ENCODE results near the gene ATP9B.

GRCh38 chr18:79107886-79108285 lies 38.7 kb downstream of the ATP9B start:
- TF ChIP-seq, protein P1, sequence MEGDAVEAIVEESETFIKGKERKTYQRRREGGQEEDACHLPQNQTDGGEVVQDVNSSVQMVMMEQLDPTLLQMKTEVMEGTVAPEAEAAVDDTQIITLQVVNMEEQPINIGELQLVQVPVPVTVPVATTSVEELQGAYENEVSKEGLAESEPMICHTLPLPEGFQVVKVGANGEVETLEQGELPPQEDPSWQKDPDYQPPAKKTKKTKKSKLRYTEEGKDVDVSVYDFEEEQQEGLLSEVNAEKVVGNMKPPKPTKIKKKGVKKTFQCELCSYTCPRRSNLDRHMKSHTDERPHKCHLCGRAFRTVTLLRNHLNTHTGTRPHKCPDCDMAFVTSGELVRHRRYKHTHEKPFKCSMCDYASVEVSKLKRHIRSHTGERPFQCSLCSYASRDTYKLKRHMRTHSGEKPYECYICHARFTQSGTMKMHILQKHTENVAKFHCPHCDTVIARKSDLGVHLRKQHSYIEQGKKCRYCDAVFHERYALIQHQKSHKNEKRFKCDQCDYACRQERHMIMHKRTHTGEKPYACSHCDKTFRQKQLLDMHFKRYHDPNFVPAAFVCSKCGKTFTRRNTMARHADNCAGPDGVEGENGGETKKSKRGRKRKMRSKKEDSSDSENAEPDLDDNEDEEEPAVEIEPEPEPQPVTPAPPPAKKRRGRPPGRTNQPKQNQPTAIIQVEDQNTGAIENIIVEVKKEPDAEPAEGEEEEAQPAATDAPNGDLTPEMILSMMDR (conservative IDR thresholded peaks at IDR 0.05 in 1 of 2, IDR thresholded peaks at IDR 0.05 in 1 of 2; ENCODE audit: extremely low read depth in 1 of 2, insufficient read depth in 1 of 2, low read depth in 1 of 2, low read length in 2 of 2), result no peak
- TF ChIP-seq EZH2 (IDR thresholded peaks at IDR 0.05; ENCODE audit: borderline replicate concordance, low read length), result no peak
